Measurements from ENCODE around the gene C1QTNF12. TPM values are rescaled to one million over a fixed set of nuclear protein-coding genes. Genes with fewer than 3 reads are reported as not detected.

C1QTNF12 gene
- total RNA-seq, 1 experiment from 2014 or later = 4.4 TPM

- H3K9ac ChIP-seq (ENCODE audit: extremely low read depth, insufficient read length, low read length) = no peak overlapping the region
- H3K27me3 Mint-ChIP-seq (ENCODE audit: low read depth) = no peaks in the 10 kb centered on the region; the same call in 1 of the 2 replicates
- H3K27me3 ChIP-seq (ENCODE audit: insufficient read depth, low read length) = no peaks in the 10 kb centered on the region
- H3K4me1 Mint-ChIP-seq = peaks cover 4 to 15% of the 10 kb centered on the region in 2 experiments
- DNase-seq = no peak
- H4K20me1 ChIP-seq (ENCODE audit: control insufficient read depth, insufficient read depth, insufficient read length) = no peaks in the 10 kb centered on the region
- no peak overlapping the region for H2BK15ac ChIP-seq (ENCODE audit: low read depth, low read length)
- H2BK20ac ChIP-seq (ENCODE audit: low read depth, low read length, poor library complexity, severe bottlenecking) = no peak overlapping the region
- H4K5ac ChIP-seq (ENCODE audit: insufficient read length, low read depth, low read length) = no peak overlapping the region
- no peak overlapping the region for H4K8ac ChIP-seq (replicated peaks; ENCODE audit: insufficient read length, low read depth, low read length)
- H4K91ac ChIP-seq (ENCODE audit: insufficient read length, low read depth, low read length) = no peak overlapping the region
- H3K18ac ChIP-seq (ENCODE audit: insufficient read length, low read depth, low read length) = no peak overlapping the region
- no peak overlapping the region for H3K4me3 Mint-ChIP-seq
- H3K23me2 ChIP-seq (ENCODE audit: insufficient read length, low read depth, low read length, poor library complexity, severe bottlenecking) = no peaks in the 10 kb centered on the region
- no peak overlapping the region for H3K14ac ChIP-seq (ENCODE audit: insufficient read depth, low read length)
- TF ChIP-seq, protein P1, sequence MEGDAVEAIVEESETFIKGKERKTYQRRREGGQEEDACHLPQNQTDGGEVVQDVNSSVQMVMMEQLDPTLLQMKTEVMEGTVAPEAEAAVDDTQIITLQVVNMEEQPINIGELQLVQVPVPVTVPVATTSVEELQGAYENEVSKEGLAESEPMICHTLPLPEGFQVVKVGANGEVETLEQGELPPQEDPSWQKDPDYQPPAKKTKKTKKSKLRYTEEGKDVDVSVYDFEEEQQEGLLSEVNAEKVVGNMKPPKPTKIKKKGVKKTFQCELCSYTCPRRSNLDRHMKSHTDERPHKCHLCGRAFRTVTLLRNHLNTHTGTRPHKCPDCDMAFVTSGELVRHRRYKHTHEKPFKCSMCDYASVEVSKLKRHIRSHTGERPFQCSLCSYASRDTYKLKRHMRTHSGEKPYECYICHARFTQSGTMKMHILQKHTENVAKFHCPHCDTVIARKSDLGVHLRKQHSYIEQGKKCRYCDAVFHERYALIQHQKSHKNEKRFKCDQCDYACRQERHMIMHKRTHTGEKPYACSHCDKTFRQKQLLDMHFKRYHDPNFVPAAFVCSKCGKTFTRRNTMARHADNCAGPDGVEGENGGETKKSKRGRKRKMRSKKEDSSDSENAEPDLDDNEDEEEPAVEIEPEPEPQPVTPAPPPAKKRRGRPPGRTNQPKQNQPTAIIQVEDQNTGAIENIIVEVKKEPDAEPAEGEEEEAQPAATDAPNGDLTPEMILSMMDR (conservative IDR thresholded peaks at IDR 0.05) = no peak
- H3K4me1 ChIP-seq (ENCODE audit: insufficient read depth, low read length) = no peaks in the 10 kb centered on the region
- no peak overlapping the region for H2BK12ac ChIP-seq (ENCODE audit: insufficient read length, low read depth, low read length)
- peaks cover 8 to 11% (median 11%) of the 10 kb centered on the region in 3 experiments; a peak in 6 of 7 replicates for H3K36me3 Mint-ChIP-seq (ENCODE audit: insufficient read depth in 1 of 3, low read depth in 3 of 3)
- no peak overlapping the region for H3K23ac ChIP-seq (ENCODE audit: insufficient read length, low read depth, low read length)
- H3K9me3 Mint-ChIP-seq = no peaks in the 10 kb centered on the region; a peak in 1 of 5 replicates
- no peak overlapping the region for H2BK5ac ChIP-seq (ENCODE audit: insufficient read length, low read length)
- no peak overlapping the region for H2AFZ ChIP-seq (ENCODE audit: low read length)
- H3K79me1 ChIP-seq (ENCODE audit: insufficient read depth, low read depth, low read length, poor library complexity, severe bottlenecking) = no peaks in the 10 kb centered on the region
- H2BK120ac ChIP-seq (ENCODE audit: low read depth, low read length, poor library complexity, severe bottlenecking) = no peak overlapping the region
- no peak overlapping the region for H3K4ac ChIP-seq (ENCODE audit: low read depth, low read length)
- no CpG with 5 or more reads among the region's 19 CpGs for WGBS (ENCODE audit: extremely low coverage, insufficient read length, low lambda C conversion rate)
- no peak overlapping the region for H3K4me2 ChIP-seq (ENCODE audit: insufficient read depth, insufficient read length, low read length)
- H3K56ac ChIP-seq (ENCODE audit: insufficient read length, low read depth, low read length) = no peak overlapping the region
- no peak overlapping the region for H3K27ac ChIP-seq (ENCODE audit: insufficient read length, low read depth, low read length)
- no peaks in the 10 kb centered on the region for H3K79me2 ChIP-seq (ENCODE audit: insufficient read depth, low read length)
- no peaks in the 10 kb centered on the region for H3K9me3 ChIP-seq (ENCODE audit: control insufficient read depth, low read depth, low read length)
- H2AK5ac ChIP-seq (ENCODE audit: insufficient read length, low read length) = no peak overlapping the region
- H3T11ph ChIP-seq (ENCODE audit: low read length) = no peak overlapping the region
- H3K27ac Mint-ChIP-seq = no peak overlapping the region
Observed at GRCh38 chr1:1238702-1239178, 7.8 kb downstream of the C1QTNF12 start.
